Cardiac fibroblast (primary cell): ENCODE data around the gene ADAM12.
"Not testable (repeated sequence)": the region's sequence is repeated elsewhere in the genome, so short reads cannot be mapped to it uniquely, and the experiment has no call there.

Source experiments
- DNase-seq, 2 donors: peaks; one replicate each; pipeline versions ENCODE4 v3.0.0 to v3.0.0-alpha.2; 2010; ENCODE audit warnings: low read depth in 2 of 2
- H3K4me3 ChIP-seq, 2 donors: replicated peaks in 1 of 2; 1 replicate in 1 of 2; 2 replicates in 1 of 2; pipeline ENCODE4 v1.5.1; 2011; ENCODE audit warnings: low read depth in 2 of 2, low read length in 2 of 2, mild to moderate bottlenecking in 2 of 2, moderate library complexity in 1 of 2
- CTCF ChIP-seq: IDR thresholded peaks from one replicate; pipeline ENCODE4 v1.5.1; 2011; ENCODE audit warnings: low read depth, mild to moderate bottlenecking, low read length, inconsistent platforms

ADAM12 gene

GRCh38 chr10:125983656-125984055 is 404.6 kb downstream of the ADAM12 start:
- H3K4me3 ChIP-seq: no peak overlapping the region
- no peak for TF ChIP-seq CTCF
- DNase-seq: no peak

- no peak overlapping the region for H3K4me3 ChIP-seq
- TF ChIP-seq CTCF: no peak
- no peak for DNase-seq
Observed at GRCh38 chr10:125983161-125983560, 405.1 kb downstream of the ADAM12 start.

GRCh38 chr10:125982260-125982948 is 405.9 kb downstream of the ADAM12 start:
- TF ChIP-seq CTCF: peak; percentile 52
- no peak overlapping the region for H3K4me3 ChIP-seq
- peak; percentile 77 to 83 for DNase-seq

- no peak for TF ChIP-seq CTCF
- H3K4me3 ChIP-seq: no peak overlapping the region
- no peak for DNase-seq
Observed at GRCh38 chr10:125980521-125981035, 407.7 kb downstream of the ADAM12 start.

- TF ChIP-seq CTCF: no peak
- DNase-seq: no peak
Observed at GRCh38 chr10:125979976-125980375, 408.3 kb downstream of the ADAM12 start.

GRCh38 chr10:125976960-125977605 is 411.2 kb downstream of the ADAM12 start:
- no peak for DNase-seq
- no peak overlapping the region for H3K4me3 ChIP-seq
- TF ChIP-seq CTCF: peak; percentile 15

More at GRCh38 chr10:125979976-125980375, 408.3 kb downstream of the ADAM12 start:
- H3K4me3 ChIP-seq: no peak overlapping the region

- not testable (repeated sequence) for H3K4me3 ChIP-seq, DNase-seq
Observed at GRCh38 chr10:125970077-125970630, 418.1 kb downstream of the ADAM12 start.
